HG03108 (cell line): ENCODE results near the gene CD101.

ENCODE experiments used
- ATAC-seq: cut with Tn5 transposase; IDR thresholded peaks from one replicate; pipeline ENCODE4 v1.9.1; 2021; ENCODE audit warnings: moderate library complexity; ENCODE audit not compliant: unreplicated experiment

Gene CD101

GRCh38 chr1:116984406-116985160 is 17.0 kb upstream of the CD101 start:
- no peak for ATAC-seq

- no peak for ATAC-seq
These were observed 14.9 kb upstream of the CD101 start for GRCh38 chr1:116986421-116987255.

GRCh38 chr1:116987256-116987555 is 14.4 kb upstream of the CD101 start:
- no peak for ATAC-seq

- no peak for ATAC-seq
These were observed 13.3 kb upstream of the CD101 start for GRCh38 chr1:116988248-116988647.

GRCh38 chr1:116988908-116989307 is 12.7 kb upstream of the CD101 start:
- no peak for ATAC-seq

- no peak for ATAC-seq
These were observed 11.7 kb upstream of the CD101 start for GRCh38 chr1:116989835-116990234.

- no peak for ATAC-seq
These were observed 10.9 kb upstream of the CD101 start for GRCh38 chr1:116990612-116991151.

GRCh38 chr1:116991171-116991845 is 10.3 kb upstream of the CD101 start:
- no peak for ATAC-seq

- ATAC-seq: no peak
These were observed 9.6 kb upstream of the CD101 start for GRCh38 chr1:116991918-116992317.

GRCh38 chr1:116993286-116993685 is 8.3 kb upstream of the CD101 start:
- no peak for ATAC-seq

GRCh38 chr1:116994411-116994810 is 7.1 kb upstream of the CD101 start:
- no peak for ATAC-seq

- ATAC-seq: no peak
These were observed 4.5 kb upstream of the CD101 start for GRCh38 chr1:116997066-116997465.

- ATAC-seq: no peak
These were observed 3.9 kb upstream of the CD101 start for GRCh38 chr1:116997636-116998035.

GRCh38 chr1:116999596-116999995 is 2.0 kb upstream of the CD101 start:
- ATAC-seq: no peak

- ATAC-seq: no peak
These were observed 1.4 kb upstream of the CD101 start for GRCh38 chr1:117000142-117000541.

- ATAC-seq: no peak
These were observed 1.8 kb downstream of the CD101 start for GRCh38 chr1:117003223-117003875.

- no peak for ATAC-seq
These were observed 6.1 kb downstream of the CD101 start for GRCh38 chr1:117007719-117008013.

GRCh38 chr1:117008656-117009055 is 7.1 kb downstream of the CD101 start:
- ATAC-seq: no peak

GRCh38 chr1:117009132-117009531 is 7.6 kb downstream of the CD101 start:
- ATAC-seq: no peak

- ATAC-seq: no peak
These were observed 8.9 kb downstream of the CD101 start for GRCh38 chr1:117010310-117010969.

- no peak for ATAC-seq
These were observed 9.8 kb downstream of the CD101 start for GRCh38 chr1:117011334-117011733.
